ENCODE data around the gene PXN. TPM values are rescaled to one million over a fixed set of nuclear protein-coding genes. Genes with fewer than 3 reads are reported as not detected.

PXN gene
- total RNA-seq, 4 donors from 2014 or later: 37.2 to 63.7 (median 51.6) TPM

DNA sequence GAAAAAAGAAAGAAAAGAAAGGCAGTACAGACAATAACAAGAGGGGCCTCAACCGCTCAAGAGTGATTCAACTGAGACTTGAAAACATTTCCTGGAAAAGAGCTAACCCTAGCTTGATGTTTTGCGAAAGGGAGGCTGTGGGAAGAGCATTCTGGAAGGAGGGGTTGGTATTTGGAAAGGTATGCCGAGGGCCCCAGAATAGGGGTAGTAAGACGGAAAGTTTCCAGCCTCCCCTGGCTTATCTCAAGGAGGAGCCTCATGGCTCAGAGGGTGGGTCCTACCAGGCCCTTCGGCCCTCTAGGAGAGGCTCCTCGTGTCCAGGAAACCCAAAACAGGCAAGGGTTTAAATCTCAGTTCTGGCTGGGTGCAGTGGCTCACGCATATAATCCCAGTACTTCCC is 17.8 kb upstream of the PXN start:
- H3K27ac ChIP-seq: no peak overlapping the region
- no peaks in the 10 kb centered on the region for H3K27me3 ChIP-seq
- no peak for DNase-seq (ENCODE audit: low spot score in 2 of 2)
- H3K4me3 ChIP-seq: no peak overlapping the region
- H3K4me1 ChIP-seq: no peaks in the 10 kb centered on the region
- H3K9me3 ChIP-seq: no peaks in the 10 kb centered on the region
- no peak for TF ChIP-seq EP300 (IDR thresholded peaks at IDR 0.05)
- no peak for TF ChIP-seq POLR2A (IDR thresholded peaks at IDR 0.05)
- no peak for TF ChIP-seq POLR2AphosphoS5 (IDR thresholded peaks at IDR 0.05)
- TF ChIP-seq, protein P1, sequence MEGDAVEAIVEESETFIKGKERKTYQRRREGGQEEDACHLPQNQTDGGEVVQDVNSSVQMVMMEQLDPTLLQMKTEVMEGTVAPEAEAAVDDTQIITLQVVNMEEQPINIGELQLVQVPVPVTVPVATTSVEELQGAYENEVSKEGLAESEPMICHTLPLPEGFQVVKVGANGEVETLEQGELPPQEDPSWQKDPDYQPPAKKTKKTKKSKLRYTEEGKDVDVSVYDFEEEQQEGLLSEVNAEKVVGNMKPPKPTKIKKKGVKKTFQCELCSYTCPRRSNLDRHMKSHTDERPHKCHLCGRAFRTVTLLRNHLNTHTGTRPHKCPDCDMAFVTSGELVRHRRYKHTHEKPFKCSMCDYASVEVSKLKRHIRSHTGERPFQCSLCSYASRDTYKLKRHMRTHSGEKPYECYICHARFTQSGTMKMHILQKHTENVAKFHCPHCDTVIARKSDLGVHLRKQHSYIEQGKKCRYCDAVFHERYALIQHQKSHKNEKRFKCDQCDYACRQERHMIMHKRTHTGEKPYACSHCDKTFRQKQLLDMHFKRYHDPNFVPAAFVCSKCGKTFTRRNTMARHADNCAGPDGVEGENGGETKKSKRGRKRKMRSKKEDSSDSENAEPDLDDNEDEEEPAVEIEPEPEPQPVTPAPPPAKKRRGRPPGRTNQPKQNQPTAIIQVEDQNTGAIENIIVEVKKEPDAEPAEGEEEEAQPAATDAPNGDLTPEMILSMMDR (IDR thresholded peaks at IDR 0.05): no peak
- WGBS: 70% methylated on average over 7 of the region's 7 CpGs
- H3K36me3 ChIP-seq: no peaks in the 10 kb centered on the region

DNA sequence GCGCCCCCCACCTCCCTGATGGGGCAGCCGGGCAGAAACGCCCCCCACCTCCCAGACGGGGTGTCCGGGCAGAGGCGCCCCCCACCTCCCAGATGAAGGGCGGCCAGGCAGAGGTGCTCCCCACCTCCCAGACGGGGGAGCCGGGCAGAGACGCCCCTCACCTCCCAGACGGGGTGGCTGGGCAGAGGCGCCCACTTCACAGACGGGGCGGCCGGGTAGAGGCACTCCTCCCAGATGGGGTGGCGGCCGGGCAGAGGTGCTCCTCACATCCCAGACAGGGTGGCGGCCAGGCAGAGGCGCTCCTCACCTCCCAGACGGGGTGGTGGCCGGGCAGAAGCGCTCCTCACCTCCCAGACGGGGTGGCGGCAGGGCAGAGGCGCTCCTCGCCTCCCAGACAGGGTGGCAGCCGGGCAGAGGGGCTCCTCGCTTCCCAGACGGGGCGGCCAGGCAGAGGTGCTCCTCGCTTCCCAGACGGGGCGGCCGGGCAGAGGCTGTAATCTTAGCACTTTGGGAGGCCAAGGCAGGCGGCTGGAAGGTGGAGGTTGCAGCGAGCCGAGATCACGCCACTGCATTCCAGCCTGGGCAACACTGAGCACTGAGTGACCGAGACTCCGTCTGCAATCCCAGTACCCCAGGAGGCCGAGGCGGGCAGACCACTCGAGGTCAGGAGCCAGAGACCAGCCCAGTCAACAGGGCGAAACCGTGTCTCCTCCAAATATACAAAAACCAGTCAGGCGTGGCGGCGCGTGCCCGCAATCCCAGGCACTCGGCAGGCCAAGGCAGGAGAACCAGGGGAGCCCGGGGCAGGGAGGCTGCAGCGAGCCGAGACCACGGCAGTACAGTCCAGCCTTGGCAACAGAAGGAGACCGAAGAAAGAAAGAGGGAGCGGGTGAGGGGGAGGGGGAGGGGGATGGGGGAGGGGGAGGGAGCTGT is 12.9 kb upstream of the PXN start:
- WGBS: 95% methylated on average over 28 of the region's 57 CpGs
- Histone ChIP-seq H3K27ac (no peak overlapping the region), H3K4me1 (no peaks in the 10 kb centered on the region), H3K27me3 (no peaks in the 10 kb centered on the region), H3K4me3 (no peak overlapping the region), H3K36me3 (no peaks in the 10 kb centered on the region), H3K9me3 (no peaks in the 10 kb centered on the region)
- TF ChIP-seq POLR2A (IDR thresholded peaks at IDR 0.05) (no peak), EP300 (IDR thresholded peaks at IDR 0.05) (no peak), POLR2AphosphoS5 (IDR thresholded peaks at IDR 0.05) (no peak)
- TF ChIP-seq, protein P1 (IDR thresholded peaks at IDR 0.05): no peak
- DNase-seq (ENCODE audit: low spot score in 2 of 2): no peak

DNA sequence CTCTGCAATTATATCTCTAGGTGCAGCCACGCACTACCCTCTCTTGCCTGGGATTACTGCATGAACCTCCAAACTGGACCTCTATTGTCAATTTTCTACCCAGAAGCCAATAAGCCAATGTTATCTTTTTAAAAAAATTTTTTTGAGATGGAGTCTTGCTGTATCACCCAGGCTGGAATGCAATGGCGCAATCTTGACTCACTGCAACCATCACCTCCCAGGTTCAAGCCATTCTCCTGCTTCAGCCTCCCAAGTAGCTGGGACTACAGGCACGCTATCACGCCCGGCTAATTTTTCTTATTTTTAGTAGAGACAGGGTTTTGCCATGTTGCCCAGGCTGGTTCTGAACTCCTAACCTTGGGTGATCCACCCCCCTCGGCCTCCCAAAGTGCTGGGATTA is 11.2 kb upstream of the PXN start:
- no peak overlapping the region for H3K27ac ChIP-seq
- WGBS: 95% methylated on average over 6 of the region's 6 CpGs
- no peaks in the 10 kb centered on the region for H3K36me3 ChIP-seq
- no peak overlapping the region for H3K4me3 ChIP-seq
- H3K4me1 ChIP-seq: no peaks in the 10 kb centered on the region
- TF ChIP-seq, protein P1 (IDR thresholded peaks at IDR 0.05): no peak
- TF ChIP-seq POLR2AphosphoS5 (IDR thresholded peaks at IDR 0.05) (no peak), EP300 (IDR thresholded peaks at IDR 0.05) (no peak), POLR2A (IDR thresholded peaks at IDR 0.05) (no peak)
- DNase-seq (ENCODE audit: low spot score in 2 of 2): no peak
- H3K27me3 ChIP-seq: no peaks in the 10 kb centered on the region
- H3K9me3 ChIP-seq: no peaks in the 10 kb centered on the region

DNA sequence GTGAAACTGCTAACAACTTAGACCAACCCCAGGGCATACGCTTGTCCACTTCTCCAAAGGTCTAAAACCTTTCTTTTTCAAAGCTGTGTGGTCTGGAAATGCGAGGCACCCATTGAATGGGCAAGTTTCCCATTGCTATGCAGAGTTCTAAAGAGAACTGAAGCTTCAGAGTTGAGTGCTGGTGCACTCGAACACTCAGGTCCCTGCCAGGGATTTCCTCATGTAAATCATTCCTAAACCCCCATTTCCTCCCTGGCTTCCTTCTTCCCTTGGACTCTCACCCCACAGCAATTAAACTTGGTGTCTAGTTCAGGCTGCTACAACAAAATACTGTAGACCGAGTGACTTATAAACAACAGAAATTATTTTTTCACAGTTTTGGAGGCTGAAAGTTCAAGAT is 2.2 kb upstream of the PXN start:
- Histone ChIP-seq H3K27ac (no peak overlapping the region), H3K4me3 (no peak overlapping the region), H3K36me3 (no peaks in the 10 kb centered on the region), H3K4me1 (peaks cover 29% of the 10 kb centered on the region), H3K9me3 (no peaks in the 10 kb centered on the region), H3K27me3 (no peaks in the 10 kb centered on the region)
- WGBS: 32% methylated on average over 3 of the region's 4 CpGs
- no peak for DNase-seq (ENCODE audit: low spot score in 2 of 2)
- TF ChIP-seq POLR2A (IDR thresholded peaks at IDR 0.05) (no peak), EP300 (IDR thresholded peaks at IDR 0.05) (no peak), POLR2AphosphoS5 (IDR thresholded peaks at IDR 0.05) (no peak)
- TF ChIP-seq, protein P1 (IDR thresholded peaks at IDR 0.05): no peak

DNA sequence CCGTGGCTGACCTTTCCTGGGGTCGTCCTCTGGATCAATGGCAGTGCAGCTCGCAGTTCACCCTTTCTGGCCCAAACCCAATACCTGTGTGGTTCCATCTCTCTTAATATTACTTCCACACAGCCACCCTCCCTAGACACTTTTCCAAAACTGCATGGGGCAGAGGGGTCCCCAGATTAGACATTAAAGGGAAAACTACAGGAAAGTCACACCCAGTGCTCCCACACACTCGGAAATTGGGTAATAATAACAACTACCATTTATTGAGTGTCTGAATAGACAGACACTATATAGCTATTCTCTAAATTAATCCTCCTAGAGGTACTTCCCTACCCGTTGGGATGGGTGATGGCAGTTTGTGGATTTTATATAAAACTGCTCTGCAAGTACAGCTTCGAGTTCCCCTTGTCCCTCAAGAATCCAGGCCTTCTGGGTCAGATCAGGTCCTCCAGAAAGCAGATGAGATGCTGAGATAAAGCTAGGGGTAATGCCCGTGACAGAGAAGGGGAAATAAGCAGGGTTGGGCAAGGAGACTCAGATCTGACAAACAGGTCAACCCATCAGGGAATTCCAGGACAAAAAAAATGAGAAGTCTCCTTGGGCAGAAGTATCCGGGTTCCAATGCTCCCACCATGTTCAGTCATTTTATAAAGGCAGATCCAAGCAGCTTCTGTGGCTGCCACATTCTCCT is 795 bp upstream of the PXN start:
- no peak overlapping the region for H3K4me3 ChIP-seq
- no peaks in the 10 kb centered on the region for H3K9me3 ChIP-seq
- H3K27ac ChIP-seq: no peak overlapping the region
- TF ChIP-seq, protein P1 (IDR thresholded peaks at IDR 0.05): no peak
- TF ChIP-seq POLR2A (IDR thresholded peaks at IDR 0.05) (no peak), EP300 (IDR thresholded peaks at IDR 0.05) (no peak), POLR2AphosphoS5 (IDR thresholded peaks at IDR 0.05) (no peak)
- H3K36me3 ChIP-seq: no peaks in the 10 kb centered on the region
- H3K27me3 ChIP-seq: no peaks in the 10 kb centered on the region
- WGBS: 23% methylated on average over 8 of the region's 8 CpGs
- no peak for DNase-seq (ENCODE audit: low spot score in 2 of 2)
- peaks cover 44% of the 10 kb centered on the region for H3K4me1 ChIP-seq

All from suprapubic skin (tissue), 4 donors.